Eye (tissue), 1 donor: ENCODE data around the gene ANKRD34C.
"Not testable (repeated sequence)": the region's sequence is repeated elsewhere in the genome, so short reads cannot be mapped to it uniquely, and the experiment has no call there.

Source experiments
- DNase-seq: peaks from one replicate; pipeline ENCODE4 v3.0.0-alpha.2; 2015

ANKRD34C gene

GRCh38 chr15:79311901-79312553, 29.5 kb downstream of the ANKRD34C start:
- DNase-seq = no peak

- DNase-seq = no peak
Observed at GRCh38 chr15:79314186-79314585, 31.7 kb downstream of the ANKRD34C start.

GRCh38 chr15:79314811-79315210, 32.3 kb downstream of the ANKRD34C start:
- DNase-seq = no peak

GRCh38 chr15:79315623-79316328, 33.3 kb downstream of the ANKRD34C start:
- DNase-seq = no peak

- no peak for DNase-seq
Observed at GRCh38 chr15:79316864-79317263, 34.3 kb downstream of the ANKRD34C start.

GRCh38 chr15:79319973-79320372, 37.5 kb downstream of the ANKRD34C start:
- DNase-seq = not testable (repeated sequence)

GRCh38 chr15:79321876-79322275, 39.4 kb downstream of the ANKRD34C start:
- DNase-seq = no peak

- no peak for DNase-seq
Observed at GRCh38 chr15:79322306-79322705, 39.8 kb downstream of the ANKRD34C start.

GRCh38 chr15:79322945-79323344, 40.4 kb downstream of the ANKRD34C start:
- no peak for DNase-seq

GRCh38 chr15:79329171-79329611, 46.7 kb downstream of the ANKRD34C start:
- DNase-seq = no peak
